HepG2 (cell line): ENCODE results near the gene SESN2. TPM values are rescaled to one million over a fixed set of nuclear protein-coding genes. Genes with fewer than 3 reads are reported as not detected.
A peak's percentile ranks its signal among the peaks of the same experiment; 100 is the strongest.

Source experiments
- ETV5 ChIP-seq: IDR thresholded peaks from 2 replicates; pipeline ENCODE4 v1.6.1; 2018; ENCODE audit warnings: missing biosample characterization, missing genetic modification reagents, inconsistent platforms, borderline replicate concordance
- FLYWCH1 ChIP-seq: sonication (generic); formaldehyde crosslinking; IDR thresholded peaks from 2 replicates; pipeline ENCODE4 v1.8.1; 2023; ENCODE audit warnings: mild to moderate bottlenecking, missing genetic modification reagents
- HHEX ChIP-seq: IDR thresholded peaks from 2 replicates; pipeline ENCODE4 v1.6.1; 2016; ENCODE audit warnings: control low read depth
- ISX ChIP-seq: sonication (generic); formaldehyde crosslinking; conservative IDR thresholded peaks from 2 replicates; pipeline ENCODE4 v1.5.0; 2020; ENCODE audit warnings: missing genetic modification reagents
- KDM6A ChIP-seq: IDR thresholded peaks from 2 replicates; pipeline ENCODE4 v1.6.1; 2016; ENCODE audit warnings: low read depth
- MED1 ChIP-seq: sonication (generic); formaldehyde crosslinking; IDR thresholded peaks from 2 replicates; pipeline ENCODE4 v1.4.0; 2020; ENCODE audit warnings: missing genetic modification reagents
- MXD1 ChIP-seq: sonication (generic); formaldehyde crosslinking; IDR thresholded peaks from 2 replicates; pipeline ENCODE4 v1.4.0; 2020; ENCODE audit warnings: mild to moderate bottlenecking, missing genetic modification reagents
- NCOA2 ChIP-seq: sonication (generic); formaldehyde crosslinking; IDR thresholded peaks from 2 replicates; pipeline ENCODE4 v1.8.0; 2022; ENCODE audit warnings: inconsistent platforms
- NFATC3 ChIP-seq: sonication (generic); formaldehyde crosslinking; IDR thresholded peaks from 2 replicates; pipeline ENCODE4 v1.5.1; 2020; ENCODE audit warnings: mild to moderate bottlenecking, missing genetic modification reagents
- RELA ChIP-seq: sonication (generic); formaldehyde crosslinking; IDR thresholded peaks from 2 replicates; pipeline ENCODE4 v1.4.0; 2020; ENCODE audit warnings: missing genetic modification reagents
- RFX3 ChIP-seq: IDR thresholded peaks from 2 replicates; pipeline ENCODE4 v1.6.1; 2016; ENCODE audit warnings: missing biosample characterization, missing genetic modification reagents
- ZBTB37 ChIP-seq: sonication (generic); formaldehyde crosslinking; IDR thresholded peaks from 2 replicates; pipeline ENCODE4 v1.4.0; 2020; ENCODE audit warnings: mild to moderate bottlenecking, missing genetic modification reagents
- ZNF280D ChIP-seq: sonication (generic); formaldehyde crosslinking; IDR thresholded peaks from 2 replicates; pipeline ENCODE4 v1.5.1; 2020; ENCODE audit warnings: mild to moderate bottlenecking, missing genetic modification reagents
- ZNF350 ChIP-seq: sonication (generic); formaldehyde crosslinking; IDR thresholded peaks from 2 replicates; pipeline ENCODE4 v1.4.0; 2020; ENCODE audit warnings: mild to moderate bottlenecking, low read depth, missing genetic modification reagents, borderline replicate concordance
- ZNF570 ChIP-seq: sonication (generic); formaldehyde crosslinking; IDR thresholded peaks from 2 replicates; pipeline ENCODE4 v1.4.0; 2020; ENCODE audit warnings: mild to moderate bottlenecking, missing genetic modification reagents, borderline replicate concordance
- ZNF768 ChIP-seq: sonication (generic); formaldehyde crosslinking; IDR thresholded peaks from 2 replicates; pipeline ENCODE4 v1.4.0; 2020; ENCODE audit warnings: missing genetic modification reagents
- polyA plus RNA-seq, 8 experiments: library from polyadenylated mRNA; depleted of rRNA in 3 of 8; stranded (reverse) in 7 of 8; unstranded in 1 of 8; fragments of >200 nt; fragmentation: Illumina TruSeq in 4 of 8; extraction: Trizol in 4 of 8; gene quantifications; 2 replicates each; pipeline versions ENCODE4 v1.2.1 to v1.2.3, GENCODE V29; 2011 to 2016; ENCODE audit warnings: low read depth in 4 of 8, missing spikeins in 1 of 8, mixed read lengths in 1 of 8; ENCODE audit not compliant: insufficient read depth in 1 of 8
- total RNA-seq, 5 experiments: library from RNA; depleted of rRNA; stranded (reverse); fragments of >200 nt; fragmentation: Illumina TruSeq; extraction: Trizol; gene quantifications; 2 replicates each; pipeline ENCODE4 v1.2.3, GENCODE V29; 2016; ENCODE audit warnings: low read depth in 1 of 5
- TF ChIP-seq, protein P1 (sequence below): sonication (generic); formaldehyde crosslinking; IDR thresholded peaks from 2 replicates; pipeline ENCODE4 v1.8.1; 2022; ENCODE audit warnings: low read depth, mild to moderate bottlenecking, missing genetic modification reagents
- TF ChIP-seq, protein P2 (sequence below): IDR thresholded peaks from 2 replicates; pipeline ENCODE4 v1.6.1; 2016; ENCODE audit warnings: missing compliant biosample characterization, missing genetic modification reagents, borderline replicate concordance
- TF ChIP-seq, protein P3 (sequence below): sonication (generic); formaldehyde crosslinking; IDR thresholded peaks from 2 replicates; pipeline ENCODE4 v1.4.0; 2020; ENCODE audit warnings: missing genetic modification reagents, borderline replicate concordance
- TF ChIP-seq, protein P4 (sequence below): sonication (generic); formaldehyde crosslinking; IDR thresholded peaks from 2 replicates; pipeline ENCODE4 v1.4.0; 2020; ENCODE audit warnings: mild to moderate bottlenecking, missing genetic modification reagents

Gene SESN2
- total and polyA plus RNA-seq, 2 of the 13 experiments (the other 11 are each of a cell fraction or from before 2014, with no cell fraction given), result 13.2 to 19.1 TPM

DNA sequence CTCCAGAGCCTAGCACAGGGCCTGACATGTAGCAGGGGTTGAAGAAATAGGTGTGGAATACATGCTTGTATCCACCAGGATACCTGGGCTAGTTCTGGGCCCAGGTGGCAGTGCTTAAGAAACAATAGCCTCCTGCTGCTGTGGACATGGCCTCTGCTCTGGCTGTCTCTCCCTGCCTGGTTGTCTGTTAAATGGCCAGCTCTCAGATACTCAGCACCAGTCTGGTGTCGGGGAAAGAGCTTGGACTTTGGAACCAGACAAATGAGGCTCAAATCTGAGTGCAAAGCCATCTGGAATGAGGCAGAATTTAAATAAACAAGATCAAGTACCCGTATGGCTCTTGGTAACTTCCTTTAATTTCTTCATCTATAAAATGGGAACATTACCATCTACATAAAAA is 31.5 kb downstream of the SESN2 start (continued):
- TF ChIP-seq, protein P1, sequence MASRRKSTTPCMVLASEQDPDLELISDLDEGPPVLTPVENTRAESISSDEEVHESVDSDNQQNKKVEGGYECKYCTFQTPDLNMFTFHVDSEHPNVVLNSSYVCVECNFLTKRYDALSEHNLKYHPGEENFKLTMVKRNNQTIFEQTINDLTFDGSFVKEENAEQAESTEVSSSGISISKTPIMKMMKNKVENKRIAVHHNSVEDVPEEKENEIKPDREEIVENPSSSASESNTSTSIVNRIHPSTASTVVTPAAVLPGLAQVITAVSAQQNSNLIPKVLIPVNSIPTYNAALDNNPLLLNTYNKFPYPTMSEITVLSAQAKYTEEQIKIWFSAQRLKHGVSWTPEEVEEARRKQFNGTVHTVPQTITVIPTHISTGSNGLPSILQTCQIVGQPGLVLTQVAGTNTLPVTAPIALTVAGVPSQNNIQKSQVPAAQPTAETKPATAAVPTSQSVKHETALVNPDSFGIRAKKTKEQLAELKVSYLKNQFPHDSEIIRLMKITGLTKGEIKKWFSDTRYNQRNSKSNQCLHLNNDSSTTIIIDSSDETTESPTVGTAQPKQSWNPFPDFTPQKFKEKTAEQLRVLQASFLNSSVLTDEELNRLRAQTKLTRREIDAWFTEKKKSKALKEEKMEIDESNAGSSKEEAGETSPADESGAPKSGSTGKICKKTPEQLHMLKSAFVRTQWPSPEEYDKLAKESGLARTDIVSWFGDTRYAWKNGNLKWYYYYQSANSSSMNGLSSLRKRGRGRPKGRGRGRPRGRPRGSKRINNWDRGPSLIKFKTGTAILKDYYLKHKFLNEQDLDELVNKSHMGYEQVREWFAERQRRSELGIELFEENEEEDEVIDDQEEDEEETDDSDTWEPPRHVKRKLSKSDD (CRISPR knock-in tag), result no peak
- no peak for TF ChIP-seq MXD1 (CRISPR knock-in tag)
- TF ChIP-seq RFX3, result no peak
- TF ChIP-seq MED1 (CRISPR knock-in tag), result peak; percentile 45; the same call in 1 of the 2 replicates
- no peak for TF ChIP-seq NFATC3
- TF ChIP-seq FLYWCH1 (CRISPR knock-in tag), result no peak
- 0 out of 2 replicates have a peak, but pooled peaks have one; percentile 34 for TF ChIP-seq ZNF350
- TF ChIP-seq, protein P2, sequence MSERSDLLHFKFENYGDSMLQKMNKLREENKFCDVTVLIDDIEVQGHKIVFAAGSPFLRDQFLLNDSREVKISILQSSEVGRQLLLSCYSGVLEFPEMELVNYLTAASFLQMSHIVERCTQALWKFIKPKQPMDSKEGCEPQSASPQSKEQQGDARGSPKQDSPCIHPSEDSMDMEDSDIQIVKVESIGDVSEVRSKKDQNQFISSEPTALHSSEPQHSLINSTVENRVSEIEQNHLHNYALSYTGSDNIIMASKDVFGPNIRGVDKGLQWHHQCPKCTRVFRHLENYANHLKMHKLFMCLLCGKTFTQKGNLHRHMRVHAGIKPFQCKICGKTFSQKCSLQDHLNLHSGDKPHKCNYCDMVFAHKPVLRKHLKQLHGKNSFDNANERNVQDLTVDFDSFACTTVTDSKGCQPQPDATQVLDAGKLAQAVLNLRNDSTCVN (CRISPR knock-in tag), result no peak
- TF ChIP-seq ETV5 (CRISPR knock-in tag), result no peak
- TF ChIP-seq, protein P3, sequence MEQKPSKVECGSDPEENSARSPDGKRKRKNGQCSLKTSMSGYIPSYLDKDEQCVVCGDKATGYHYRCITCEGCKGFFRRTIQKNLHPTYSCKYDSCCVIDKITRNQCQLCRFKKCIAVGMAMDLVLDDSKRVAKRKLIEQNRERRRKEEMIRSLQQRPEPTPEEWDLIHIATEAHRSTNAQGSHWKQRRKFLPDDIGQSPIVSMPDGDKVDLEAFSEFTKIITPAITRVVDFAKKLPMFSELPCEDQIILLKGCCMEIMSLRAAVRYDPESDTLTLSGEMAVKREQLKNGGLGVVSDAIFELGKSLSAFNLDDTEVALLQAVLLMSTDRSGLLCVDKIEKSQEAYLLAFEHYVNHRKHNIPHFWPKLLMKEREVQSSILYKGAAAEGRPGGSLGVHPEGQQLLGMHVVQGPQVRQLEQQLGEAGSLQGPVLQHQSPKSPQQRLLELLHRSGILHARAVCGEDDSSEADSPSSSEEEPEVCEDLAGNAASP (CRISPR knock-in tag), result no peak
- no peak for TF ChIP-seq HHEX (CRISPR knock-in tag)
- TF ChIP-seq, protein P4, sequence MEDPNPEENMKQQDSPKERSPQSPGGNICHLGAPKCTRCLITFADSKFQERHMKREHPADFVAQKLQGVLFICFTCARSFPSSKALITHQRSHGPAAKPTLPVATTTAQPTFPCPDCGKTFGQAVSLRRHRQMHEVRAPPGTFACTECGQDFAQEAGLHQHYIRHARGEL (CRISPR knock-in tag), result no peak
- no peak for TF ChIP-seq NCOA2 (CRISPR knock-in tag)
- TF ChIP-seq ZBTB37 (CRISPR knock-in tag), result no peak
- no peak for TF ChIP-seq ZNF280D (CRISPR knock-in tag)
- no peak for TF ChIP-seq RELA (CRISPR knock-in tag)
- no peak for TF ChIP-seq ISX (CRISPR knock-in tag)
- TF ChIP-seq KDM6A, result 0 out of 2 replicates have a peak, but pooled peaks have one; percentile 38
- no peak for TF ChIP-seq ZNF570 (CRISPR knock-in tag)
- no peak for TF ChIP-seq ZNF768 (CRISPR knock-in tag)
